Measurements from ENCODE around the gene UPB1.

DNA sequence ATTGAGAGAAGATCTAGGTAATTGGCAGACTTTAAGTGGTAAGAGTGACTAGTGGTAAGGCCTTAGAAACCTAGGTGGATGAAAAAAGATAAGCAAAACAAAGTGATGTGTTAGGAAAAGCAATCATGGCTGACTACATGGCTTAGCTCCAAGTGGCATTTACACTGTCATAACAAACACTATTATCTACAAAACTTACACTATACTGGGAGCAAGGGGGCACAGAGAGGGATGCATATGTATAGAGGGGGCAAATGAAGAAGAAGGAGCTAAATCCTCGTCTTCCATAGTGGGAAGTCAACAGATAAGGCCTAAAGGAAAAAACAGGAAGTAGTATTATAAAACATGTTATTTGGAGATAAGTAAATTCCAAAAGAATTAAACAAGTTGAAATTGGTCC is 35.2 kb upstream of the UPB1 start:
- TF ChIP-seq, protein P1, sequence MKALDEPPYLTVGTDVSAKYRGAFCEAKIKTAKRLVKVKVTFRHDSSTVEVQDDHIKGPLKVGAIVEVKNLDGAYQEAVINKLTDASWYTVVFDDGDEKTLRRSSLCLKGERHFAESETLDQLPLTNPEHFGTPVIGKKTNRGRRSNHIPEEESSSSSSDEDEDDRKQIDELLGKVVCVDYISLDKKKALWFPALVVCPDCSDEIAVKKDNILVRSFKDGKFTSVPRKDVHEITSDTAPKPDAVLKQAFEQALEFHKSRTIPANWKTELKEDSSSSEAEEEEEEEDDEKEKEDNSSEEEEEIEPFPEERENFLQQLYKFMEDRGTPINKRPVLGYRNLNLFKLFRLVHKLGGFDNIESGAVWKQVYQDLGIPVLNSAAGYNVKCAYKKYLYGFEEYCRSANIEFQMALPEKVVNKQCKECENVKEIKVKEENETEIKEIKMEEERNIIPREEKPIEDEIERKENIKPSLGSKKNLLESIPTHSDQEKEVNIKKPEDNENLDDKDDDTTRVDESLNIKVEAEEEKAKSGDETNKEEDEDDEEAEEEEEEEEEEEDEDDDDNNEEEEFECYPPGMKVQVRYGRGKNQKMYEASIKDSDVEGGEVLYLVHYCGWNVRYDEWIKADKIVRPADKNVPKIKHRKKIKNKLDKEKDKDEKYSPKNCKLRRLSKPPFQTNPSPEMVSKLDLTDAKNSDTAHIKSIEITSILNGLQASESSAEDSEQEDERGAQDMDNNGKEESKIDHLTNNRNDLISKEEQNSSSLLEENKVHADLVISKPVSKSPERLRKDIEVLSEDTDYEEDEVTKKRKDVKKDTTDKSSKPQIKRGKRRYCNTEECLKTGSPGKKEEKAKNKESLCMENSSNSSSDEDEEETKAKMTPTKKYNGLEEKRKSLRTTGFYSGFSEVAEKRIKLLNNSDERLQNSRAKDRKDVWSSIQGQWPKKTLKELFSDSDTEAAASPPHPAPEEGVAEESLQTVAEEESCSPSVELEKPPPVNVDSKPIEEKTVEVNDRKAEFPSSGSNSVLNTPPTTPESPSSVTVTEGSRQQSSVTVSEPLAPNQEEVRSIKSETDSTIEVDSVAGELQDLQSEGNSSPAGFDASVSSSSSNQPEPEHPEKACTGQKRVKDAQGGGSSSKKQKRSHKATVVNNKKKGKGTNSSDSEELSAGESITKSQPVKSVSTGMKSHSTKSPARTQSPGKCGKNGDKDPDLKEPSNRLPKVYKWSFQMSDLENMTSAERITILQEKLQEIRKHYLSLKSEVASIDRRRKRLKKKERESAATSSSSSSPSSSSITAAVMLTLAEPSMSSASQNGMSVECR (CRISPR knock-in tag; IDR thresholded peaks at IDR 0.05; ENCODE audit: borderline replicate concordance), result no peak
- TF ChIP-seq NR2C2 (CRISPR knock-in tag; IDR thresholded peaks at IDR 0.05) (no peak), SMAD4 (CRISPR knock-in tag; IDR thresholded peaks at IDR 0.05) (no peak), CBFB (CRISPR knock-in tag; IDR thresholded peaks at IDR 0.05; ENCODE audit: low read depth) (no peak), USF2 (CRISPR knock-in tag; IDR thresholded peaks at IDR 0.05) (no peak), ZNF512 (CRISPR knock-in tag; IDR thresholded peaks at IDR 0.05; ENCODE audit: borderline replicate concordance) (no peak), TCF7 (CRISPR knock-in tag; IDR thresholded peaks at IDR 0.05; ENCODE audit: low read depth) (no peak), NR3C1 (CRISPR knock-in tag; conservative IDR thresholded peaks at IDR 0.05; ENCODE audit: low read depth) (no peak), PRDM15 (CRISPR knock-in tag; IDR thresholded peaks at IDR 0.05) (no peak)
- TF ChIP-seq, protein P2, sequence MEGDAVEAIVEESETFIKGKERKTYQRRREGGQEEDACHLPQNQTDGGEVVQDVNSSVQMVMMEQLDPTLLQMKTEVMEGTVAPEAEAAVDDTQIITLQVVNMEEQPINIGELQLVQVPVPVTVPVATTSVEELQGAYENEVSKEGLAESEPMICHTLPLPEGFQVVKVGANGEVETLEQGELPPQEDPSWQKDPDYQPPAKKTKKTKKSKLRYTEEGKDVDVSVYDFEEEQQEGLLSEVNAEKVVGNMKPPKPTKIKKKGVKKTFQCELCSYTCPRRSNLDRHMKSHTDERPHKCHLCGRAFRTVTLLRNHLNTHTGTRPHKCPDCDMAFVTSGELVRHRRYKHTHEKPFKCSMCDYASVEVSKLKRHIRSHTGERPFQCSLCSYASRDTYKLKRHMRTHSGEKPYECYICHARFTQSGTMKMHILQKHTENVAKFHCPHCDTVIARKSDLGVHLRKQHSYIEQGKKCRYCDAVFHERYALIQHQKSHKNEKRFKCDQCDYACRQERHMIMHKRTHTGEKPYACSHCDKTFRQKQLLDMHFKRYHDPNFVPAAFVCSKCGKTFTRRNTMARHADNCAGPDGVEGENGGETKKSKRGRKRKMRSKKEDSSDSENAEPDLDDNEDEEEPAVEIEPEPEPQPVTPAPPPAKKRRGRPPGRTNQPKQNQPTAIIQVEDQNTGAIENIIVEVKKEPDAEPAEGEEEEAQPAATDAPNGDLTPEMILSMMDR (IDR thresholded peaks at IDR 0.05), result no peak

Data from WTC11 (cell line).